Stomach (tissue), 9 donors: ENCODE data around the gene EYA2. TPM values are rescaled to one million over a fixed set of nuclear protein-coding genes. Genes with fewer than 3 reads are reported as not detected.

ENCODE experiments used
- DNase-seq, 2 donors: peaks; one replicate each; pipeline versions ENCODE4 v3.0.0 to v3.0.0-alpha.2; 2013 to 2019
- H3K27ac ChIP-seq, 5 donors: fragments of 200-600 bp in 4 of 5; sonication (generic) in 4 of 5; one replicate each; pipeline ENCODE4 v1.5.1; 2013 to 2019; ENCODE audit warnings: mild to moderate bottlenecking in 1 of 5, moderate library complexity in 1 of 5
- H3K27me3 ChIP-seq, 3 donors: fragments of 200-600 bp; sonication (generic); one replicate each; pipeline ENCODE4 v1.5.1; 2017 to 2019; ENCODE audit warnings: mixed run types in 1 of 3
- H3K36me3 ChIP-seq, 4 donors: fragments of 200-600 bp; sonication (generic); 1 replicate in 3 of 4; 2 replicates in 1 of 4; pipeline ENCODE4 v1.5.1; 2016 to 2019
- H3K4me1 ChIP-seq, 4 donors: fragments of 200-600 bp; sonication (generic); one replicate each; pipeline ENCODE4 v1.5.1; 2016 to 2019
- H3K4me3 ChIP-seq, 4 donors: fragments of 200-600 bp; sonication (generic) in 3 of 4; one replicate each; pipeline ENCODE4 v1.5.1; 2016 to 2019; ENCODE audit warnings: mild to moderate bottlenecking in 1 of 4
- H3K9me3 ChIP-seq, 4 donors: fragments of 200-600 bp; sonication (generic); one replicate each; pipeline ENCODE4 v1.5.1; 2016 to 2019
- CTCF ChIP-seq, 7 experiments: fragments of 450-650 bp in 4 of 7; fragments of 200-600 bp in 3 of 7; sonication (generic) in 3 of 7; IDR thresholded peaks; one replicate each; pipeline ENCODE4 v1.5.1; 2016 to 2019; ENCODE audit warnings: antibody characterized with exemption in 7 of 7, control low read depth in 2 of 7, mild to moderate bottlenecking in 1 of 7
- EP300 ChIP-seq: sonication (generic); formaldehyde crosslinking; IDR thresholded peaks from one replicate; pipeline ENCODE4 v1.6.1; 2017; ENCODE audit warnings: antibody characterized with exemption
- POLR2A ChIP-seq, 4 donors: fragments of 450-650 bp; IDR thresholded peaks; one replicate each; pipeline ENCODE4 v1.6.1; 2016; ENCODE audit warnings: antibody characterized with exemption in 4 of 4, control low read depth in 2 of 4, mild to moderate bottlenecking in 1 of 4, moderate library complexity in 1 of 4
- POLR2AphosphoS5 ChIP-seq, 3 donors: sonication (generic); formaldehyde crosslinking; IDR thresholded peaks; one replicate each; pipeline ENCODE4 v1.6.1; 2016; ENCODE audit warnings: antibody characterized with exemption in 3 of 3
- WGBS, 5 donors: extraction: QIAGEN DNeasy Blood & Tissue Kit in 3 of 5; methylation state at CpG; one replicate each; pipeline versions ENCODE4 v1.1.5 to v1.1.7; 2013 to 2018; 5-methylcytosine and 5-hydroxymethylcytosine counted together
- intact Hi-C: fragments of 100-400 bp; cut with DNase I; formaldehyde crosslinking; loops from one replicate; pipeline ENCODE4 v1.15.1; 2023; ENCODE audit warnings: low total_unique reads
- polyA plus RNA-seq, 3 donors: library from polyadenylated mRNA; stranded (reverse); fragments of 200-250 nt; gene quantifications; one replicate each; pipeline ENCODE4 v1.2.3, GENCODE V29; 2013
- total RNA-seq, 5 donors: library from RNA; depleted of rRNA; stranded (reverse); fragments of >200 nt; gene quantifications; one replicate each; pipeline versions ENCODE4 v1.1.0 to v1.2.3, GENCODE V29; 2014 to 2016
- donor health status: healthy with polysubstance abuse.
- donor health status: Bipolar disorder and iron deficiency.
- donor health status: healthy.

Gene EYA2
- total and polyA plus RNA-seq, 8 donors, result 1.8 to 86.2 (median 5.5) TPM

DNA sequence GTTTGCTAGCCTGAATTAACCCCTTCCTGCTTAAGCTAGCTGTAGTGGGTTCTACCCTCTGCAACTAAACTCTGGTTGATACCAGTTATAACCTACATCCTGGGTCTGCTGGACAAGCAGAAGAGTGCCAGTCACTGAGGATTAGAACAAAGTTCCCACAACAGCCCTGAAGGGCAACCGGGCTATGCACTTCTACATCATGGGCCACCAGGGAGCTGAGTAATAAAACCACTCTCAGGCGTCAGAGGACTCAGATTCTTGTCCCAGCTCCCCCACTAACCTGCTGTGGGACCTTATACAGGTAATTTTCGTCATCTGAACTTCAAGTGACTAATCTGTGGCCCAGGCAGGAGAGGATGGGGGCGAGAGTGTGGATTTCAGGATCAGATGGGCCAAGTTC is 56.8 kb downstream of the EYA2 start:
- DNase-seq, result no peak
- H3K27me3 ChIP-seq, result no peaks in the 10 kb centered on the region
- TF ChIP-seq POLR2AphosphoS5 (IDR thresholded peaks at IDR 0.05), result no peak
- no peak for TF ChIP-seq POLR2A (IDR thresholded peaks at IDR 0.05)
- no peak for TF ChIP-seq CTCF (IDR thresholded peaks at IDR 0.05)
- TF ChIP-seq EP300, result no peak
- H3K4me1 ChIP-seq, result no peaks in the 10 kb centered on the region
- no peak overlapping the region for H3K27ac ChIP-seq
- peaks cover 0 to 6% (median 1%) of the 10 kb centered on the region in 4 donors for H3K9me3 ChIP-seq
- intact Hi-C loops, result no loop called here
- WGBS, 5 donors, result 43 to 87% (median 46%) methylated on average over 4 of the region's 4 CpGs
- no peak overlapping the region for H3K4me3 ChIP-seq
- no peaks in the 10 kb centered on the region for H3K36me3 ChIP-seq

DNA sequence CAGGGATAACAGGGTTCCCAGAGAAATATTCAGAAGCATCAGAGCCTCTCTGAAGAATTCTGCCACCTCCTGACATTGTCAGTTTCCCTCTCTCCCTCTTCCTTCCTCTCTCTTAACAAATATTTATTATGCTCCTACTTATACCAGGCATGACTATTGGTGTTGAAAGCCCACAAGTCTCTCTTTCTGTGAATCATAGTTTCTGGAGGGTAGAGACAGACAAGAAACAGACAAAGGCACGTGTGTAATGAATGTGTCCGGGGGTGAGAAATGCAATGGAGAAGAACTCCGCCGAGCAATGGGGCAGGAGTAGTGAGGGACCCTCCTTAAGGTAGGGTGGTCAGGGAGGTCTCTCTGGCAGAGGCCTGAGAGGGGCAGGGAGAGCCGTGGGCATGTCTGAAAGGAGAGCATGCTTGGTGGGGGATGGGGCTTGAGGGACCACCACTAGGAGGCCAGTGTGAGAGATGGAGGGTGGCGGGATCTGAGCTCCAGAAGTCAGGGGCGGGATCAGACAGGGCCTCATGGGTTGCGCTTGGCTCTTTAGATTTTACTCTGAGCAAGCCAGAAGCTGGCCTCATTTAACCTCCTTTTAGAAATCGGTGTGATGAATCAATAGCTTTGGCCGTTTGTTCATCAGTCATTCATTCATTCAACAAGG is 57.3 kb downstream of the EYA2 start:
- H3K4me1 ChIP-seq, result no peaks in the 10 kb centered on the region
- H3K9me3 ChIP-seq, result peaks cover 0 to 10% (median 7%) of the 10 kb centered on the region in 4 donors
- TF ChIP-seq CTCF (IDR thresholded peaks at IDR 0.05) (no peak), POLR2A (IDR thresholded peaks at IDR 0.05) (no peak), POLR2AphosphoS5 (IDR thresholded peaks at IDR 0.05) (no peak), EP300 (no peak)
- intact Hi-C loops, result no loop called here
- H3K36me3 ChIP-seq, result no peaks in the 10 kb centered on the region
- no peak for DNase-seq
- no peak overlapping the region for H3K4me3 ChIP-seq
- WGBS, 5 donors, result 69 to 78% (median 78%) methylated on average over 10 of the region's 10 CpGs
- no peak overlapping the region for H3K27ac ChIP-seq
- H3K27me3 ChIP-seq, result no peaks in the 10 kb centered on the region

GRCh38 chr20:46953596-46953995 is 59.0 kb downstream of the EYA2 start:
- H3K27ac ChIP-seq, result no peak overlapping the region
- H3K9me3 ChIP-seq, result peaks cover 0 to 10% (median 8%) of the 10 kb centered on the region in 4 donors
- WGBS, 5 donors, result 66 to 92% (median 88%) methylated on average over 4 of the region's 4 CpGs
- no peak for TF ChIP-seq CTCF (IDR thresholded peaks at IDR 0.05)
- TF ChIP-seq POLR2A (IDR thresholded peaks at IDR 0.05), result no peak
- no peak for TF ChIP-seq EP300
- TF ChIP-seq POLR2AphosphoS5 (IDR thresholded peaks at IDR 0.05), result no peak
- intact Hi-C loops, result no loop called here
- H3K4me1 ChIP-seq, result no peaks in the 10 kb centered on the region
- no peaks in the 10 kb centered on the region for H3K27me3 ChIP-seq
- no peaks in the 10 kb centered on the region for H3K36me3 ChIP-seq
- DNase-seq, result no peak
- no peak overlapping the region for H3K4me3 ChIP-seq

DNA sequence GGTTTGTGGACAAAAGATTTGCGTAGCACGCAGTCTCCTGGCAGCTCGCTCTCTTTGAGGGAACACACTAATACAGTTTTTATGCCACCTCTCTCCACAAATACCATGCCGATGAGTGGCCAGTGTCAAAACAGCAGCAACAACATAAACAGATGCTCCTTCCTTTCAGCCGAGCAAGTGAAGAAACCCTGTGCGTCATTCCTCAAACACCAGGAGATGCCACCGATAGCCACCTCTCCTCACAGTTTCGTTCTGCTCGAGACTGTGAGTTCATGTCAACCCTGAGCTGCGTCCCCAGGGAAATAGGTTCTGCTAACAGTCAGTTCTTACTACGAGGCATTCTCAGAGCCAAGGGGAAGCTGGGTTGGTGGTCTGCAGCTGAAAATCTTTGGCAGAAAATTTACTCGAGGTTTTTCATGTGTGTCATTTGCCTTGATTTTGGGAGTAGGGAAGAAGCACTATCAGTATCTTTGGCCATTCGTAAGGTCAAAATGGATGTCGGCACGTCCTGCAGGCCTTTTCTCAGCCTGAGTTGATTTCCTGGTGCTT is 59.9 kb downstream of the EYA2 start:
- WGBS, 5 donors, result 70 to 83% (median 78%) methylated on average over 15 of the region's 15 CpGs
- intact Hi-C loops, result no loop called here
- no peak overlapping the region for H3K27ac ChIP-seq
- H3K36me3 ChIP-seq, result no peaks in the 10 kb centered on the region
- H3K27me3 ChIP-seq, result no peaks in the 10 kb centered on the region
- no peak for DNase-seq
- H3K4me1 ChIP-seq, result no peaks in the 10 kb centered on the region
- no peak overlapping the region for H3K4me3 ChIP-seq
- peaks cover 0 to 10% (median 8%) of the 10 kb centered on the region in 4 donors for H3K9me3 ChIP-seq
- TF ChIP-seq CTCF (IDR thresholded peaks at IDR 0.05) (no peak), EP300 (no peak), POLR2A (IDR thresholded peaks at IDR 0.05) (no peak), POLR2AphosphoS5 (IDR thresholded peaks at IDR 0.05) (no peak)
